Measurements from ENCODE around the gene CLMN.
A peak's percentile ranks its signal among the peaks of the same experiment; 100 is the strongest.

Gene CLMN

DNA sequence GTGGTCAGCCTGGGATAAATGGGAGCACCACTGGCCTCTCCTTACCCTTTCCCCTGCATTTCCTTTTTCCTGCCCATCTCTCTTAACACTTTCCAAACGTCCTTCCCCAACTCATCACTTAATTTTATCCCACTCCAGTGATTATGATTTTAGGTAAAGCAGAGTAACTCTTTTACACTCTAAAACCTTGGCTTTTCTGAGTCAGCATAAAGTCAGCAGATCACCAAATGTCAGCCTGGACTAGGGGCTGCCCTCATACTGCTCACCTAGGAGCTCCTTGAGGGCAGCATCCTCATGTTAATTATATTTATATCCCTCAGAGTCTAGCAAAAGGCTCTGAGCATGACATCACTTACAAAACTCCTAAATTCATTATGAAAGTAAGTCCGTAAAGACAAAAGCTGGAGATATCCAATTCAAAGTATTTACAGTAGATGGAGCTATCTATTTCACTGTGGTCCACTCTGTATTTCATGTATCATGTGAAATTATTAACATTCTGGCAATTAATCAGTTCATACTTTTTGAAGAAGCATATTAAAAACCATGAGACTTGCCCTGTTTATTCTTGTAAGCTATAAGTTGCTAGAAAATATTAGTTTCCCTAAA, 145.4 kb downstream of the CLMN start:
- DNase-seq (ENCODE audit: insufficient read length, low spot score) (no peak), FAIRE-seq (no peak)
- TF ChIP-seq POLR2A (IDR thresholded peaks at IDR 0.05; ENCODE audit: low read depth, low read length): no peak

DNA sequence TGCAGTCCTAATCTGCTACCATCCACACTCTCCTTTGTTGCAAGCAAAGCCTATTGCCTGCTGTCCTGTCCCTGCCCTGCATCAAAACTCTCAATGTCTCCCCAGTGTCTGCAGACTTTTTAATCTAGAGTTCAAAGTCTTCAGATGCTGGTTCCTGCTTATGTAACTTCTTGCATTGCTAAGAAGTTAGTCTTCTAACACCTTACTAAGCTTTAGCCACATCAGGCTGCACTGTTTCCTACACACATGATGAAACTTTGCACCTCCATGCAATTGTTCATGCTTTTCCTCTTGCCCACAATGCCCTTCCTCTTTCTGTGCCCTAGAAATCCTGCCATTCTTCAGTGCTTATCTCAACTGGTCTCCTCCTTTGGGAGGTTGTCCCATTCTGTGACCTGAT, 146.2 kb downstream of the CLMN start:
- FAIRE-seq (no peak), DNase-seq (ENCODE audit: insufficient read length, low spot score) (no peak)
- TF ChIP-seq POLR2A (IDR thresholded peaks at IDR 0.05; ENCODE audit: low read depth, low read length): no peak

DNA sequence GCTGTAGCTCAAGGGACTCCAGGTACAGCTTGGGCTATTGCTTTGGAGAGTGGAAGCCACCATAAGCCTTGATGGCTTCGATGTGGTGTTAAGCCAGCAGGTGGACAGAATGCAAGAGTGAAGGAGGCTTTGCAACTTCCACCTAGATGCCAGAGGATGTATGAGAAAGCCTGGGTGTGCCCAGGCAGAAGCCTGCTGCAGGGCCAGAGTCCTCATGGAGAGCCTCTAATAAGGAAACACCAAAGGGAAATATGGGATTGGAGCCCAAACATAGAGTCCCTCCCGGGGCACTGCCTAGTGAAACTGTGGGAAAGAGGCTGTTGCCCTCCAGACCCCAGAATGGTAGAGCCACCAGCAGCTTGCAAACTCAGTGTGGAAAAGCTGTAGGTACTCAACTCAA, 152.5 kb downstream of the CLMN start:
- no peak for TF ChIP-seq POLR2A (IDR thresholded peaks at IDR 0.05; ENCODE audit: low read depth, low read length)
- DNase-seq (ENCODE audit: insufficient read length, low spot score): no peak
- no peak for FAIRE-seq

- no peak for TF ChIP-seq POLR2A (IDR thresholded peaks at IDR 0.05; ENCODE audit: low read depth, low read length)
- no peak for FAIRE-seq
- DNase-seq (ENCODE audit: insufficient read length, low spot score): no peak
These were observed 154.2 kb downstream of the CLMN start for GRCh38 chr14:95165517-95165916.

- no peak for TF ChIP-seq POLR2A (IDR thresholded peaks at IDR 0.05; ENCODE audit: low read depth, low read length)
- no peak for DNase-seq (ENCODE audit: insufficient read length, low spot score)
- no peak for FAIRE-seq
These were observed 155.2 kb downstream of the CLMN start for GRCh38 chr14:95164506-95164905.

DNA sequence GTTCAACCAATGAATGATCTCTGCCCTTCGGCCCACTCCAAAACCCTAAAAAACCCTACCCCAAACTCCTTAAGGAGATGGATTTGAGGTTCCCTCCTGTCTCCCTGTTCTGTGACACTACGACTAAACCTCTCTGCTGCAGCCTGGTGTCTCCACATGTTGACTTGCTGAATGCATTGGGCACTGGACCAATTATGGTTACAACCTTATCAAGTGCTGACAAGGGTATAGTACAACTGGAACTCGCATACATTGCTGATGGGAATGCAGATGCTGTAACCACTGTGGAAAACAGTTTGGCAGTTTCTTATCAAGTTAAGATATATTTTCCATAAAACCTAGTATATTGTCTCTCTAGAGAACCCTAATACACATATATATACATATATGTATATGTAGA, 156.0 kb downstream of the CLMN start:
- DNase-seq (ENCODE audit: insufficient read length, low spot score): no peak
- TF ChIP-seq POLR2A (IDR thresholded peaks at IDR 0.05; ENCODE audit: low read depth, low read length): no peak
- no peak for FAIRE-seq

DNA sequence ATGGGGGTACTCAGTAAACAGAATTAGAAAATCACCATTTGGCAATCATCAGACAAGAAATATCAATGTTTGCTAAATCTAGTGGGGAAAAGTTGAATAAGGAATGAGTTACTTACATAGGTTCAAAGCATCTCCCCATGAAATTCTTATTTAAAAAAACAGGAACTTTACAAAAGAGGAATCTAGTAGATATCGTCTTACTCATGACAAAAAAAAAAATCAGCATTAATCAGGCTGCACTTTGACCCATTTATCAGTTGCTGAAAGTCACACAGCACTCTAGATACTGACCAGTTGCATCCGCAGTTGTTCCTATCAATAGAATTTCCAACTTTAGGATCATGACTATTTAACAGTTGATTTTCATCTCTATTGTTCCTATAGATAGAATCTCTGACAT, 156.6 kb downstream of the CLMN start:
- FAIRE-seq (no peak), DNase-seq (ENCODE audit: insufficient read length, low spot score) (no peak)
- TF ChIP-seq POLR2A (IDR thresholded peaks at IDR 0.05; ENCODE audit: low read depth, low read length): no peak

GRCh38 chr14:95162641-95163040, 157.1 kb downstream of the CLMN start:
- DNase-seq (ENCODE audit: insufficient read length, low spot score) (no peak), FAIRE-seq (no peak)

DNA sequence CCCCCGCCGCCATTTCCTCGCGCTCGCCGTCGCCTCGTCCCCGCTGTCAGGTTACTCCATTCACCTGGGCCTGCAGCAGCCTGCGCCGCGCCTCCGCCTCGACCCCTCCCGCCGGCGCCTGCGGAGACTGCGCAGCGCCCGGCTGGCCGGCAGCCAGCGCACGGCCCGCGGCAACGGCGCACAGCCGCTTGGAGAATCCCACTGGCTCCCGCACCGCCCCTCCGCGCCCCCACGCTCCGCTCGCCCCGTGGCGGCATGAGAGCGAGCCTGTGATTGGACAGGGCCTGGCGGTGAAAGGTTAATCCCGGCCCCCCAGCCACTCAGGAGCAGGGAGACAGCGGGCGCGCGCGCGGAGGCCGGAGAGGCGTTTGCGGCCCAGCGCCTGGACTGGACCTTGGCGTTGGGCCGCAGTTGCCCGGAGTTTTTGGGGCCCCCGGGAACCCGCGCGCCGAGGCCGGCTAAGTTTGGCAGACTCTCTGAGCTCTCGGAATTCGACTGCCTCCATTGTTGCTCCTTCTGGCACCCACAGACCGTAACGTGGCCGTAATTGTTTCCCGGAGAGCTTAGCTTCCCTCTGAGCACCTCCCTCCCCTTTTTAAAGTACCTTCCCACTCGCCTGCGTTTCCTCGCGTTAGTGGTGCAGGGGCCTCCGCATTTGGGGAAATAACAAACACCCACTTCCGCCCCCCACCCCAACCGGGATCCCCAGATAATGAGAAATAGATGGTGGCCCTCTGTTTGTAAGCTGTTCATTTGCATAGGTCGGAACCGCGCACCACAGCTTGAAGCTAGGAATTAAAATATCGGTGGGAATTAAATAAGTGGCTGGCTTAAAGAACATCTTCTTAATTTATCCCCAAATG, 162.2 kb downstream of the CLMN start, which contains the start of gene DICER1:
DICER1 (minus strand) TSS at position 203 of the 863 bp plus-strand sequence. CDS start 24,071 bp downstream, outside the sequence.
- FAIRE-seq (peak; percentile 81), DNase-seq (ENCODE audit: insufficient read length, low spot score) (peak; percentile 86)
- TF ChIP-seq POLR2A (IDR thresholded peaks at IDR 0.05; ENCODE audit: low read depth, low read length): peak; percentile 55

More at GRCh38 chr14:95162641-95163040, 157.1 kb downstream of the CLMN start:
- no peak for TF ChIP-seq POLR2A (IDR thresholded peaks at IDR 0.05; ENCODE audit: low read depth, low read length)

GRCh38 chr14:95157048-95157326, 162.7 kb downstream of the CLMN start:
- no peak for FAIRE-seq
- no peak for DNase-seq (ENCODE audit: insufficient read length, low spot score)
- no peak for TF ChIP-seq POLR2A (IDR thresholded peaks at IDR 0.05; ENCODE audit: low read depth, low read length)

DNA sequence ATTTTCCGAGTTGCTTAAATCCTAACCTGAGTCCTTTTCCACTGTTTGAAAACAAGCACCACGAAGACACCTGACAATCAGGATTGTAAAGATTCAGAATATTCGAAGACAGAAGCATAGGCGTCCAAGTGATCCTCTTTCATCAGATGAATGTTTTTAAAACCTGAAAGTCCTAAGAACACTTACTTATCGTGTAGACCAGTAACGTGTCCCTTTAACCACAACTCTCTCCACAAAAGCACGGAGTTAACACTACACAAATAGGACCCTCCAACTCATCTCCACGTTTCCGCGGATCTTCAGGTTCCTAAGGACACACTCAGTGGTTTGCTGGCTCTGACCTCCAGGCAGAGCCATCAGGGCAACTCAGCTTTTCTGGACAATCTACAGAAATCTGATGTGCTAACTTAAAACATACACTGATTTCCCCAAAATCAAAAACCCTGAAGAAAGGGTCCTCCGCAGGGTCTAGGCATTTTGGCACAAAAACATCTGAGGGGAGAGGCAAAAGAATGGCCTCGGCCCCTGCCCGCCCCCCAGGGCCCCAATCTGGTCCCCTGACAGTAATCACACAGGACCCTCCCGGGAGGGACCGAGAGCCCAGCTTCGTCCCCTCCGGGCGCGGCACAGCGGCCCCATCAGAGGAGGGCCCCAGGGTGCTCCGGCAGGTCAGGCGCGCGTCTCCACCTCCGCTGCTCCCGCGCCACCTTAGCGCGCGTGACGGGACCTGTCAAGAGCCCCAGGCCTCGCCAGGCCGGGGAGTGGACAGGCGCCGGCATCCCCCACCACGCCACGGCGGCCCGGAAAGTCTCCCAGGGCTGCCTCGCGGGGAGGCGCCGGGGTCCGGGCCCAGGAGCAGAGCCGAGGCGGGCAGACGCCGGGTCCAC, 163.3 kb downstream of the CLMN start:
- DNase-seq (ENCODE audit: insufficient read length, low spot score) (peak; percentile 25), FAIRE-seq (peak; percentile 27)
- TF ChIP-seq POLR2A (IDR thresholded peaks at IDR 0.05; ENCODE audit: low read depth, low read length): no peak

- FAIRE-seq: peak; percentile 82
- DNase-seq (ENCODE audit: insufficient read length, low spot score): no peak
- TF ChIP-seq POLR2A (IDR thresholded peaks at IDR 0.05; ENCODE audit: low read depth, low read length): no peak
These were observed 164.7 kb downstream of the CLMN start for GRCh38 chr14:95155045-95155444.

GRCh38 chr14:95153866-95154265, 165.8 kb downstream of the CLMN start:
- DNase-seq (ENCODE audit: insufficient read length, low spot score) (no peak), FAIRE-seq (no peak)
- no peak for TF ChIP-seq POLR2A (IDR thresholded peaks at IDR 0.05; ENCODE audit: low read depth, low read length)

- no peak for FAIRE-seq
- no peak for DNase-seq (ENCODE audit: insufficient read length, low spot score)
- no peak for TF ChIP-seq POLR2A (IDR thresholded peaks at IDR 0.05; ENCODE audit: low read depth, low read length)
These were observed 168.1 kb downstream of the CLMN start for GRCh38 chr14:95151561-95151960.

Measured in H54 (cell line).